Activated CD8-positive, alpha-beta memory T cell treated with anti-CD3 and anti-CD28 coated beads for 1 hour (primary cell): Measurements from ENCODE around the gene DAGLB.
"Not testable (repeated sequence)": the region's sequence is repeated elsewhere in the genome, so short reads cannot be mapped to it uniquely, and the experiment has no call there.

ENCODE experiments used
- DNase-seq, 2 donors: peaks; one replicate each; pipeline ENCODE4 v3.0.0-alpha.2; 2020; ENCODE audit warnings: low read depth in 1 of 2; ENCODE audit errors: extremely low read depth in 1 of 2

Gene DAGLB

DNA sequence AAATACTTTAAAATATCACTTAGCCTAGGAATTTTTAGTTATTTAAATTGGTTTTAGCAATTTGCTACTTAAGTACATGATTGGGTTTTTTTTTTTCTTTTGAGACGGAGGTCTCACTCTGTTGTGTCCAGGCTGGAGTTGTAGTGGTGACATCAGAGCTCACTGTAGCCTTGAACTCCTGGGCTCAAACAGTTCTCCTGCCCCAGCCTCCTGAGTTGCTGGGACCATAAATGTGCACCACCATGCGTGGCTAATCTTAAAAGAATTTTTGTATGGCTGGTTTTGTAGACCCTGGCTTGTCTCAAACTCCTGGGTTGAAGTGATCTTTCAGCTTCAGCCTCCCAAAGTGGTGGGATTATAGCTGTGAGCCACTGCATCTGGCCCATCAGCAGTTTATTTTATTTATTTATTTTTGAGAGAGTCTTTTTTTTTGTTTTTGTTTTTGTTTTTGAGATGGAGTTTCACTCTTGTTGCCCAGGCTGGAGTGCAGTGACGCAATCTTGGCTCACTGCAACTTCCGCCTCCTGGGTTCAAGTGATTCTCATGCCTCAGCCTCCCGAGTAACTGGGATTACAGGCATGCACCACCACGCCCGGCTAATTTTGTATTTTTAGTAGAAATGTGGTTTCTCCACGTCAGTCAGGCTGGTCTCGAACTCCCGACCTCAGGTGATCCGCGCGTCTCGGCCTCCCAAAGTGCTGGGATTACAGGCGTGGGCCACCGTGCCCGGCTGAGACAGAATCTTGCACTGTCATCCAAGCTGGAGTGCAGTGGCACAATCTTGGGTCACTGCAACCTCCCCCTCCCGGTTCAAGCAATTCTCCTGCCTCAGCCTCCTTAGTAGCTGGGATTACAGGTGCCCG lies 47.3 kb downstream of the DAGLB start:
- not testable (repeated sequence) for DNase-seq

DNA sequence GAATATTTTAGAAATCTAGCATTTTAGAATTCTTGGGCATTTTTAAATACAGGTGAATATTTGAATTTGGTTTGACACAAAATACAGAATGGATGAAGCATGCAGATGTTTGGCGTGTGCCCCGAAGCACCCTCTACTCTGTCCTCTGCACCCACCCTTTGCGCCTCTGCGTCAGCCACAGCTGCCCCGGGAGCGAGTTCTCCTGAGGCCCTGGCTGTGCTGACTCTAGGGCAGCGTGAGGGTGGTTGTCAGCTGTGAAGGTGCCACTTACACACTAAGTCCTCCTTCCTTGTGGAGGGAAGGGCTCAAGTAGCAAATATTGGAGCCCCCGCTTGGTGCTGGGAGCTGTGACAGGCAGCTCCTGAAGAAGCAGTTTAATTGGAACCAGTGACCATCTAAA lies 48.4 kb downstream of the DAGLB start:
- no peak for DNase-seq

DNA sequence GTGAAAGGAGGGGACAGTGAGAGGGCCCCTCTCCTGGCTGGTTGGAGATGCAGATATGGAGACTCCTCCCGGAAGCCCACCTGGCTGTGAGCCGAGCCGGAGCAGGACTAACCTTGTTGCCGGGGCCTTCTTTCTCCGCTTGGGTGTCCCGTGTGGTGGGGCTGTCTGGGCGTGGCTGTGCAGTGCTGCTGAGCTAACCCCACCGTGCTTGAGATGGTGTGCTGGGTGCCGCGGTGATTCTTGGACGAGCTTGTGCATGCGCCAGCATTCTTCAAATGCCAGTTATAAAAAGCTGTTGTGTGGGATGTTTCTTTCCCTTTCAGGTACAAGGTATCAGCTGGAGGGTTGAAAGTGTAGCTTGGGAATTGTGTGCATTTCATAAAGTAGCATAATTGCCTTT lies 48.8 kb downstream of the DAGLB start:
- DNase-seq, result no peak

DNA sequence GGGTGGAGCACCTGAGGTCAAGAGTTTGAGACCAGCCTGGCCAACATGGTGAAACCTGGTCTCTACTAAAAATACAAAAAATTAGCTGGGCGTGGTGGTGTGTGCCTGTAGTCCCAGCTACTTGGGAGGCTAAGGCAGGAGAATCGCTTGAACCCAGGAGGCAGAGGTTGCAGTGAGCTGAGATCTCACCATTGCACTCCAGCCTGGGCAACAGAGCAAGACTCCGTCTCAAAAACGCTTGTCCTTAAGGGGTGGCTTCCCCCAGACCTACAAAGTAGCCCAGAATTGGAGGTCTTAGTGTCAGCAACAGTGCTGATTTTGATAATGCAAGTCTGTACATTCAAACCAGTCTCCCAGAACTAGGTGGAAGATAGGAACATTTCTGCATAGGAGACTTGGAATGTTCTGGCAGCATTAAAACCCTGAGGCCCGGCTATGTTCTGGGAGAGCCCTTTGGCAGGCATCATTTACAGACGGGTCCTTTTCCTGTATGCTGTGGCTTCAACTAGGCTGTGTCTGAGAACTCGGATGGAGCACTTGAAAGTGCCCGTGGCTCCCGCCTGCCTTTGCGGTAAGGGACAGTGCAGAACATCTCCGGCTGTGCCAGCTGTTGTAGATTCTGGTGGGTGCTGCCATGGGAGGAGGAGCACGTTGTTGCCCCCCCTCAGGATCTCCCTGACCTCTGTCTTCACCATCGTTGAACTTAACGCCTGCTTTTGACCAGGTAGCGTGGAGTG lies 49.8 kb downstream of the DAGLB start:
- not testable (repeated sequence) for DNase-seq

DNA sequence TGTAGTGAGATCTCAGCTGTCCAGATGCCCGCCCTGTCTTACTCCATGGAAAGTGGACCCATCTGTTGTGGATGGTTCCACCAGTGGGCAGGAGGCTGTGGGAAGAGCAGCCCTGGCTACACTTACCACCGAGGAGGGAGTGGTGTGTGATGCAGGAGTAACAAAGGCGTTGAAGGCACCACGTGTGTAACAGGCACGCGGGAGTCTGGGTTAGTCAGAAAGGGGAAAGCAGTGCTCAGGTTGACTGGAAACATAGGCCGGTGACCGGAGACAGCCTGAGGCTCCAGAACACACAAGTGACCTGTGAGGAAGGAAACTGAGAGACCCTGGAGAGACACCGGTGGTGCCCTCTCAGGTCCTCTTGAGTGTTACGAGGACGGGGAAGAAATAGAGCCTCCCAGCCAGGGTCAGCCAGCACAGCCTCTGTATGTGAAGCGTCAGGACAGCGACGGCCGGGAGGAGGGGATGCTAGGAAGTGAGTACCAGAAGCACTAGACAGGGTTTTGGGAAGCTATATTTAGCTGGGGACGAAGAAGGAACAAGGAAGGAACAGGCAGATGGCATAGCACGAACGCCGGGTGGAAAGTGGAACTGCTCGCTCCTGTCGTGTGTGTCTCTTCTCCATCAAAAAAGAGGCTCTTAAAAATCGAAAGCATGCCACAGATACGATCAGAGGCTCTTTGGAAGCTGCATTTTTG lies 51.7 kb downstream of the DAGLB start:
- DNase-seq, result no peak

DNA sequence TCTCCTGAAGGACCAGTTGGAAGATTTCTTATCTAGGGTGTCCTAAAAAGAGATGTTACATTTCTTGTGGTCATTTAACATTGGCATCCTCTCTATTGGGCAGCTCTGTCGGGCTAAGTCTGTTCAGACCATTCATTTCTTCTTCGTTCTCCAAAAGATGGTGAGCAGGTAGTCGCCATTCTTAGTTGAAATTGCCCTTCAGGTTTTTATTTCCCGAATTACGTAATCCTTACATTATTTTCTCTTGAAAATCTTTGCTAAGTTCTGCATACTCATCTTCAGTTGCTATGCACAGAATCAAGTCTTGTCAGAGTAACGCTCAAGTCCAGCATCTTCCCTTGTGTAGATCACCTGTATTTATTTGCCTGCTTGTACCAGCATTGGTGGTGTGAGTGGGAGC lies 53.6 kb downstream of the DAGLB start:
- DNase-seq, result no peak

DNA sequence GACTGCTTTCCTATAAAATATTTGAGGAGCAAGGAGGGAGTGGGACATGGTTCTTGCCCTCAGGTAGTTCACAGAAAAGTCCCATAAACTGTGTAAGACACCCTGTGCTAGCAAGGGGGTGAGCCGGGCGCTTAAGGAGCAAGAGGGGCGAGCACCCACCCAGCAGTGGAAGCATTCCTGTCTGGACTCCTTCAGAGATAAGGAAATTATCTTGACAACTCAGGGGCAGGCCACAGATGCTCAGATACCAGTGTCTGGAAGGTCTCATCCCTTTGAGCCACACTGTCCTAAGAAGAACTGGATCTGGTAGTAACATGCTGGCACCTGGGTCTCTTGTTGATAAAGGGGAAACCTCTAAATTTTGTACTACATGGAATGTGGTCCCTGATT lies 54.1 kb downstream of the DAGLB start:
- no peak for DNase-seq

DNA sequence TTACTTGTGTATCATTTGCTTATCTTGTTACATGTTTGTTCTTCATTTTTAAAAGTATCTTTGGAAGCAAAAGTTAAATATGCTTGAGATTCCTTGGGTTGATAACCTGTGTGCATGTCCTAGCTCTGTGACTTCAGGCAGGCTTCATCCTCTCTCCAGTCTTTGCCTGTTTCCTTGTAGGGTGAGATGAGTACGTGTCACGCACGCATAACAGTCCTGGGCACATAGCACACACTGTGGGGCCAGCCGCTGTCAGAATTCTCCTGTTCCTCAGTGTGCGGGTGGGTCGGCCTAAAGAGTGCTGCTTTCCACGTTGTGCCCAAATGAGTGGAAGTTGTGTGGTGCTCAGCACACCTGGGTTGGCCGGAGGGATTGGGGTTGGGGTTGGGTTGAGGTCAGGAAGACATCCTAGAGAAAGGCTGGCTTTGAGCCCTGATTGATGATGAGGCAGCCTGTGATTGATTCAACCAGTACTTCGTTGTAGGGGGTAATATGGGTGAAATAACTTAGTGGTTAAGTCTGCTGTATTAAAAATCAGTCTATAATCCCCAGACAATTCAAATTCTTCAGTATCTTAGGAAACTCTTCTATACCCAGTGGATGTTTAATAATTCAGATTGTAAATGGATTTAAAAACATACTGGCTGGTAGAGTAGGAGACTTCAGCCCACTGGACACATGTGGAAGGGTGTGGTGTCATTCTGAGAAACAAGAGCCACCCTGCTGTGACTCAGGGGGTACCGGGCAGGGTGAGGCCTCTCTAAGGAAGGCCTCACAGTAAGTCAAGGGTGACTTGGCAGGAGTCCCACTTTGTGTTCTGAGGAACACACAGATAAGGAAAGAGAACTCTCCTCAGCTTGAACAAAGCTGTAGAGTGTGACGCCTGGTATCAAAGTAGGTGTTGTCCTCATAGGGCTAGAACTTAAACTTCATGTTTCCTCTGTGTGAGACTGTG lies 54.8 kb downstream of the DAGLB start:
- no peak for DNase-seq

DNA sequence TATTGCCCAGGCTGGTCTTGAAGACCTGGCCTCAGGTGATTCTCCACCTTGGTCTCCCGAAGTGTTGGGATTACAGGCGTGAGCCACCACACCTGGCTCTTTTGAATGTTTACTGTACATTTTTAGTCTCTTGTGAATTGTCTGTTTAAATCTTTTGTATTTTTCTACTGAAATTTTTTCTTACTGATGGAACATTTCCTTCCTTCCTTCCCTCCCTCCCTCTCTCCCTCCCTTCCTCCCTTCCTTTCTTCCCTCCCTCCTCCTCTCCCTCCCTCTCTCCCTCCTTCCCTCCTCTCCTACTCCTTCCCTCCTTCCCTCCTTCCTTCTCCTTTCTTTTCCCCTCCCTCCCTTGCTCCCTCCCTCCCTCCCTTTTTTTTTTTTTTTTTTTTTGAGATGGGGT lies 58.0 kb downstream of the DAGLB start:
- DNase-seq, result no peak

DNA sequence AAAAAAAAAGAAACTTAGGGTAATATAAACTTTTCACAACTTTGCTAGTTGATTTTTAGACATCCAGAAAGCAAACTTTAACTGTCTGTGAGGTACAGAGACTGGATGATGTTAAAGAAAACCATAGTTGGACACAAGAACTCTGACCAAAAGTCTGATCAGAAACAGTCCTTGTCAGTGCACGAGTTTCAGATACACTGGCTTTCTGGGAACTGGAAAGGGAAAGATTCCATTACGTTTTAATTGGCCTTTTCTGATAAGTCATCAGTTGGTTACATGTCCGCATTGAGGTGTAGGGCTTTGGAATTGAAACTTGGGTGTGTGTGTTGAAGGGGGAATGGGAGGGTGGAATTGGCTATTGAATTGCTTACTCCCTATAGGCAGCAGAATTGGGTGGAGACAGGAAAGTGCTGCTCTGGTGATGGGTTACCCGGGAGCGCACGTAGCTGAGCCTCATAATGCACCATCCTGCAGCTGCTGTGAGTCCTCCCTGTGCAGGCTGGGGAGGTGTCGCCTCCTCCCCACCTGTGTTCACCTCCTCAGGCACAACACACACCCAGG lies 59.9 kb downstream of the DAGLB start:
- no peak for DNase-seq

DNA sequence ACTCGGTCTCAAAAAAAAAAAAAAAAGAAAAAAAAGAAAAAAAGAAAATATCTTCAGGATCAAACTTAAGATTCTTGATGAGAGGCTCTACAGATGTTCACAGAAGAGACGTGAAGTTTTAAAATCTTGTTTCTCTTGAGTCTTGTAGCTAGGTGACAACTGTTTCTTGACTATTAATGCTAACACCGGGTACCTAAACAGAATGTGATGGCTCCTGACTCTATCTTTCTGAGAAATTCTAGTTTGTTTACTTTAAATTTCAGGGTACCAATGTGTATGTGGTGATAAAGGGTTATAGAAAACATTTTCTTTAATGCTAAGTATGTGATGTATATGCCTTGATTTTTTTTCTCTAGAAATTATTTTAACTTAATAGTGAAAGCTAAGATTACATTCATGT lies 61.0 kb downstream of the DAGLB start:
- no peak for DNase-seq

DNA sequence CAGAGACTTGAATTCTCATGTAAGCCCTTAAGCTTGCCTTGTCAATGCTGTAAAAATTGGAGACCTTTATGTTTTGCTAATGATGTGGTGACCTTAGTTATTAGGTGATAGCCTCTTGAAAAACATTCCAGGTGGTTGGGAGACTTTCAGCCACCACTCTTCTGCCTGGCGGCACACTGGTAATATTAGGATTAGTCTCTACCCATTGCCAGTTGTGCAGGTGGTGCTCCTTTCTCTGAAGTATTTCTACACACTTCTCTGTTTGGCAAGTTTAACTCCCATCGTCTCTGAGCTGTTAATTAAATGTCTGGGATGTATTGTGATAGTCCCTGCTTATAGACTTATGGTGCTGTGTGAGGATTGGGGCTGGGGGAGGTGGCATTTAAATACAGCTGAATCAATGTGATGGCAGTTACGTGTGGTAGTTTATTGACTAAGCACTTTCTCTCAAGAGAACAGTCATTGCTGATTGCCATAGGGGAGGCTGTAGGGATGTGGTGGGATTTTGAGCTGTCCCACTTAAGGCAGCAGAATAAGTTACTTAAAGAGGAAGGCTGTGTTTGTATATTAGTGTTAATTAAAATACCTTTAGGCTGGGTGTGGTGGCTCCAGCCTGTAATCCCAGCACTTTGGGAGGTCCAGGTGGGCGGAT lies 61.7 kb downstream of the DAGLB start:
- DNase-seq, result no peak

DNA sequence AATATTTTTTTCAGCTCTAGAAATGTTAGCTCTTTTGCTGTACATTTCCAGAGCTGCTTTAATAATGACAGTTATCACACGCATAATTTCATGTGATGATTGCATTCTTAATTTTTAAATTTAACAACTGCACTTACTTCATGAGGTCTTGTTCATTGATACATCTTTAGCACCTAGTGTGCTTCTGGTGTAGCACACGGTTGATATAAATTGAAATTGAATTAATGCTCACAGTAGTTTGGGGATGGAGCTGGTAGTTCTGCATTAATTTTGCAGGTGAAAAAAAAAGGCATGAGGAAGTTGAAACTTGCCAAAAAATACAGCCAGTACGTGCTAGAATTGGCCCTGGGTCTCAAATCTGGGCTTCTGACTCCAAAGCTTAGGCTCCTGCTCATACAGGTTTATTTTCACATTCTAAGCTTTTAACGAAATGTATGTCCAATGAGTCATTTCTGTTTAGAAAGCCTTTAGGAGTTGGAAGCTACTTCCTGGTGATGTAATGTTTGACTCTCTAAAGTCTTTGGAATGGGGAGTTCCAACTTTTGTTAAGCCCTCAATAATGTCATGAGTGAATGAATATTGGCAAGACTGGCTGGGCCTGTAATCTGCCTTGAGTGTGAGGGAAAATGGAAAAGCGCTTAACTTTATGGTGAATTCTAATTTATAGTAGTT lies 62.5 kb downstream of the DAGLB start:
- DNase-seq, result no peak

DNA sequence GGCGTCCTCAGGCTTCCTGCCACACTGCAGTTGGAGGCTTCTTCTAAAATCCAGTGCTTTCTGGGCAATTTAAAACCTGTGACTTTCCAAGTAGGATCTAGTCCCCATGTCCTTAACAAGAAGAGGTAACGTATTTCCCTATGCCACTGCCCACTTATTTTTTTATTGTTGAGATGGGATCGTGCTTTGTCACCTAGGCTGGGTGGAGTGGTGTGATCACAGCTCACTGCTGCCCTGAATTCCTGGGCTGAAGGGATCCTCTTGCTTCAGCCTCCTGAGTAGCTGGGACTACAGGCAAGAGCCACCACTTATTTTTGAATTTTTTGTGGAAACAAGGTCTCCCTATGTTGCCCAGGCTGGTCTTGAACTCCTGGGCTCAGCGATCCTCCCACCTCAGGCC lies 63.4 kb downstream of the DAGLB start:
- DNase-seq, result no peak

DNA sequence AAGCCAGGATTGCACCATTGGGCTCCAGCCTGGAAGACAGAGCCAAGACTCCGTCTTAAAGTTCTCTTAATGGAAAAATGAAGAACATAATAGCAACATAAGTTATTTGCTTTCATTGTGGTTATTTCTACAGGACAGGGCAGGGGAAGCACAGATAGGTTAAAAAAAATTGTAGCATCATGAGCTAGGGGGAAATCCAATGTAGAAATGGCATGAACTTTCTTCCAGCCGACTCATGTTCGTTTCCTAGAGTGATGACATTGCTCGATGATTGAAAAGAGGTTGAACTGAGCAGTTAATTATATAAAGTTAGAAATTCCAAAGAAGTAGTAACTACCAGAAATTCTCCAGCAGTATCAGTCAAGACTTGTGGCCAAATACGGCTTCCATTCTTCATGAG lies 64.9 kb downstream of the DAGLB start:
- no peak for DNase-seq

DNA sequence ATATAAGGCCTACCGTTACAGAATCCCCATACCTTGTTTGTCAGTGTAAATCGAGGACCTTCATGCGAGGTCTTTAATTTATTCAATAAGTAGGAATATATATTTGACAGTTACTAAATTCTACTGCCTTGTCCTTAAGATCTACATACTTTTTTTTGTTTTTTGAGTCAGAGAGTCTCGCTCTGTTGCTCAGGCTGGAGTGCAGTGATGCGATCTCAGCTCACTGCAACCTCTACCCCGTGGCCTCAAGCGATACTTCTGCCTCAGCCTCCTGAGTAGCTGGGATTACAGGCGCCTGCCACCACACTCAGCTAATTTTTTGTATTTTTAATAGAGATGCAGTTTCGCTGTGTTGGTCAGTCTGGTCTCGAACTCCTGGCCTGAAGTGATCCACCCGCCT lies 65.9 kb downstream of the DAGLB start:
- not testable (repeated sequence) for DNase-seq

DNA sequence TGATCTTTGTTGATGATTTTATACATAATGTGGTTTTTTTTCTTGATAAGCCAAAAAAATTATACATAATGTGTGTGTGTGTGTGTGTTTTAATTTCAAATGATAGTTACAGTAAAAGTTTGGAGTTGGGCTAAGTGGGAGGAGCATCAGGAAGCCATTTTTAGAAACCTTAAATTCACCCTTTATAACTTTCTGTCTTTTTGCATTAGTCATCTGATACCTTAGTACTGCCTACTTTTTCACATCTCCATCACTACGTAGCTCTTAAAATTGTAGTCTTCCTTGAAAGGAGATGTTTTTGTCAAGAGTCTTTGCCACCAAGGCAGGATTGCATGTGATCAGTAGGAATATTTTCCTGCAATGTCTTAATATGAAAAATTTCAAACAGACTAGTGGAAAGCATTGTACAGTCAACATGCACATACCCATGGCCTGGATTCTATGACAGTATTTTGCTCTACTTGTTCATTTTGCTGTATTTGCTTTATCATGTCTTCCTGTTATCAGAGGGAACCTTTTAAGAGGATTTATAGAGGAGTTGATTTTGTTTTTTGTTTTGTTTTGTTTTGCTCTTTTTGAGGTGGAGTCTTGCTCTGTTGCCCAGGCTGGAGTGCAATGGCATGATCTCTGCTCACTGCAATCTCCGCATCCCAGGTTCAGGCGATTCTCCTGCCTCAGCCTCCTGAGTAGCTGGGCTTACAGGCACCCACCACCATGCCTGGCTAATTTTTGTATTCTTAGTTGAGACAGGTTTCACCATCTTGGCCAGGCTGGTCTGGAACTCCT lies 67.3 kb downstream of the DAGLB start:
- DNase-seq, result no peak

DNA sequence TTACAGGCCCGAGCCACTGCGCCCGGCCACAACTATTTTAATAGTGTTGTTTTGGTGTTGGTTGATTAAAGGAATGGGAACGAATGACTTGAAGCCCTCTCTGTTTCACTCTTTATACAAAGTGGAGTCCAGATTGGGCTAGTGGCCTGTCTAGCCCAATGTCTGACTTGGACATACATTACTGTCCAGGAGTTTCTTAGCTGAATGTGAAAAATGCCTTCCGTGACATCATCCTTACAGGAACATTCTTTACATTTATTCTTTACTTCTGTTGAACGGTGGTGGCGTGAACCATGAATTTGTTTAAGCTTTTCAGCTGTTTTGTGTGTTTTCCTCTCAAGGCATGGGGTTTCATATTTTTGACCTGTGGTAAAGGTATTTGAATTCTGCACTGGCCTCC lies 67.9 kb downstream of the DAGLB start:
- no peak for DNase-seq
